K562 (cell line): ENCODE measurements around the gene R3HDM2. TPM values are rescaled to one million over a fixed set of nuclear protein-coding genes. Genes with fewer than 3 reads are reported as not detected.

Source experiments
- BCL6 ChIP-seq: fragments of 250-450 bp; sonication (Bioruptor Pico); IDR thresholded peaks from 2 replicates; pipeline ENCODE4 v1.4.0; 2020
- CREB1 ChIP-seq, 2 experiments: sonication (generic) in 1 of 2; formaldehyde crosslinking in 1 of 2; IDR thresholded peaks; 2 replicates each; pipeline versions ENCODE4 v1.6.1 to v1.8.0; 2012 to 2022; ENCODE audit warnings: inconsistent platforms in 1 of 2, mild to moderate bottlenecking in 1 of 2, missing genetic modification reagents in 1 of 2, moderate library complexity in 1 of 2
- CTBP1 ChIP-seq: fragments of 450-650 bp; IDR thresholded peaks from 2 replicates; pipeline ENCODE4 v1.6.1; 2016; ENCODE audit warnings: borderline replicate concordance
- ETV5 ChIP-seq: sonication (generic); formaldehyde crosslinking; IDR thresholded peaks from 2 replicates; pipeline ENCODE4 v1.4.0; 2020; ENCODE audit warnings: low read depth, mild to moderate bottlenecking, missing genetic modification reagents
- FOXA1 ChIP-seq: fragments of 450-650 bp; IDR thresholded peaks from 2 replicates; pipeline ENCODE4 v1.6.1; 2016; ENCODE audit warnings: mild to moderate bottlenecking, borderline replicate concordance
- FOXJ2 ChIP-seq: fragments of 200-800 bp; sonication (Bioruptor generic); IDR thresholded peaks from 2 replicates; pipeline ENCODE4 v1.6.1; 2016; ENCODE audit warnings: missing genetic modification characterization, missing compliant biosample characterization
- HDAC2 ChIP-seq: fragments of 450-650 bp; IDR thresholded peaks from 2 replicates; pipeline ENCODE4 v1.6.1; 2016; ENCODE audit warnings: mild to moderate bottlenecking
- HIVEP1 ChIP-seq: fragments of 250-450 bp; sonication (Bioruptor Pico); IDR thresholded peaks from 2 replicates; pipeline ENCODE4 v1.4.0; 2020; ENCODE audit warnings: mild to moderate bottlenecking
- NFYB ChIP-seq: IDR thresholded peaks from 2 replicates; pipeline ENCODE4 v1.6.1; 2011; ENCODE audit warnings: mild to moderate bottlenecking, moderate library complexity; ENCODE audit not compliant: insufficient read length; ENCODE audit errors: extremely low read depth
- OTX1 ChIP-seq: fragments of 450-650 bp; formaldehyde crosslinking; IDR thresholded peaks from 2 replicates; pipeline ENCODE4 v1.4.0; 2022; ENCODE audit warnings: mild to moderate bottlenecking
- STAT5A ChIP-seq: IDR thresholded peaks from 2 replicates; pipeline ENCODE4 v1.6.1; 2012; ENCODE audit warnings: low read length, inconsistent platforms, borderline replicate concordance
- YY1 ChIP-seq, 3 experiments: IDR thresholded peaks; 2 replicates each; pipeline ENCODE4 v1.6.1; 2011; ENCODE audit warnings: low read length in 2 of 3, mild to moderate bottlenecking in 2 of 3, moderate library complexity in 2 of 3, borderline replicate concordance in 1 of 3, control low read depth in 1 of 3, low read depth in 1 of 3; ENCODE audit not compliant: insufficient read depth in 3 of 3, insufficient replicate concordance in 2 of 3, control insufficient read depth in 1 of 3, insufficient read length in 1 of 3; ENCODE audit errors: extremely low read depth in 1 of 3
- ZNF511 ChIP-seq: sonication (generic); formaldehyde crosslinking; IDR thresholded peaks from 2 replicates; pipeline ENCODE4 v1.8.0; 2022; ENCODE audit warnings: mild to moderate bottlenecking, missing genetic modification reagents
- ZNF717 ChIP-seq: fragments of 250-450 bp; sonication (Bioruptor Pico); IDR thresholded peaks from 2 replicates; pipeline ENCODE4 v1.5.0; 2021
- ZSCAN32 ChIP-seq: fragments of 450-650 bp; formaldehyde crosslinking; IDR thresholded peaks from 2 replicates; pipeline ENCODE4 v1.4.0; 2020; ENCODE audit warnings: mild to moderate bottlenecking, moderate library complexity
- polyA plus RNA-seq, 8 experiments: library from polyadenylated mRNA; depleted of rRNA in 4 of 8; stranded (reverse) in 5 of 8; unstranded in 3 of 8; fragments of >200 nt; fragmentation: Nextera tagmentation in 2 of 8; fragmentation: Illumina TruSeq in 1 of 8; extraction: Ambion mirVana in 2 of 8; extraction: Trizol in 1 of 8; gene quantifications; 2 replicates each; pipeline versions ENCODE4 v1.2.1 to v1.2.3, GENCODE V29; 2011 to 2014; ENCODE audit warnings: inconsistent platforms in 1 of 8, missing spikeins in 1 of 8
- total RNA-seq, 7 experiments: library from RNA; depleted of rRNA in 6 of 7; stranded (reverse); fragments of >200 nt in 6 of 7; fragmentation: Illumina TruSeq in 2 of 7; extraction: Trizol in 2 of 7; gene quantifications; 2 replicates each; pipeline versions ENCODE4 v1.2.1 to v1.2.3, GENCODE V29; 2011 to 2021; ENCODE audit warnings: low replicate concordance in 1 of 7
- TF ChIP-seq, protein P1 (sequence below): fragments of 250-450 bp; sonication (Bioruptor Pico); IDR thresholded peaks from 2 replicates; pipeline ENCODE4 v1.4.0; 2020
- TF ChIP-seq, protein P2 (sequence below): fragments of 450-650 bp; formaldehyde crosslinking; IDR thresholded peaks from 2 replicates; pipeline ENCODE4 v1.4.0; 2020; ENCODE audit warnings: mild to moderate bottlenecking, moderate library complexity
- TF ChIP-seq, protein P3 (sequence below): fragments of 450-650 bp; formaldehyde crosslinking; IDR thresholded peaks from 2 replicates; pipeline ENCODE4 v1.4.0; 2020; ENCODE audit warnings: mild to moderate bottlenecking

Gene R3HDM2
- total and polyA plus RNA-seq, 9 of the 15 experiments (the other 6 are each of a cell fraction or from before 2014, with no cell fraction given): 3.3 to 18.8 (median 9.0) TPM

DNA sequence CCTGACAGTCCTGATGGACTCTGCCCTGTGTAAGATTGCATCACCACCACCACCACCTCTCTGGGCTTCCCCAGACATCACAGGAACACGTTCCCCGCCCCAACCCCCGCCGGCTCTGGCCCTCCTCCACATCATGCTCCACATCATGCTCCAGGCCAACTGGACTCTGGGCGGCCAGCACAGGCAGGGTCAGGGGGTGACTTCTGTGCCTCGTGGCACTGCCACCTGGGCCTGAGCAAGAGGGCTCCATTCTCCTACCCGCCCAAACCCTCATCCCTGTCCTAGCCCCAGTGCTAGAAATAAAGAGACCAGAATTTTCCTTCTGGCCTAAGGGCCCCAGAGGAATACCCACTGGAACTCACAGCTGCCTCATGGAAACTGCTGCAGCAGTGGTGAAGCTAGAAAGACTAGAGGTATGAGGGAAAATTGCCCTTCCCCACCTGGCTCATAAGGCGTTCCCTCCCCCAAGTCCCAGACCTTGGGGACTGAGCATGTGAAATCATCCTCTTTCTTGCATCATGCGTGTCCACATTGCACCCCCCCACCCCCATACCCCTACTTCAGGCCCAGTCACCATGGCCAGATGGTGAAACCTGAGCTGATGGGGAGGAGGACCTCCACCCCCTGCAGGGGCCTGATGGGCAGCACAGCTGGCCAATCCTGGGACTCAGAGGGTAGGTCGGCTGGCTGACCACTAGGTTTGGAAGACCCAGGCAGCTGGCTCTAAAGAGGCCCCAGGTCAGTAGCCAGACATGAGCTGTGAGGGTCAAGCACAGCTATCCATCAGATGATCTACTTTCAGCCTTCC lies 23.9 kb upstream of the R3HDM2 start, which contains the start of gene INHBE (continued):
- TF ChIP-seq BCL6 (CRISPR knock-in tag) (no peak), HIVEP1 (CRISPR knock-in tag) (peak; percentile 83; the same call in 1 of the 2 replicates), FOXA1 (no peak), ZNF511 (peak; percentile 80), CREB1 (IDR thresholded peaks at IDR 0.05) (no peak), CREB1 (CRISPR knock-in tag; IDR thresholded peaks at IDR 0.05) (peak; percentile 56; the same call in 1 of the 2 replicates), HDAC2 (peak; percentile 55; the same call in 1 of the 2 replicates), FOXJ2 (peak; percentile 57; the same call in 1 of the 2 replicates), ZSCAN32 (CRISPR knock-in tag) (peak; percentile 93), OTX1 (CRISPR knock-in tag) (peak; percentile 53; the same call in 1 of the 2 replicates), ZNF717 (0 out of 2 replicates have a peak, but pooled peaks have one; percentile 17), STAT5A (0 out of 2 replicates have a peak, but pooled peaks have one; percentile 5), ETV5 (CRISPR knock-in tag) (no peak), CTBP1 (peak; percentile 70; the same call in 1 of the 2 replicates), YY1 (IDR thresholded peaks at IDR 0.05; ENCODE audit: borderline replicate concordance in 1 of 3, control insufficient read depth in 1 of 3, extremely low read depth in 1 of 3, insufficient read depth in 3 of 3, insufficient read length in 1 of 3, insufficient replicate concordance in 2 of 3, low read depth in 1 of 3, low read length in 2 of 3) (peak in 1 of 3 experiments; percentile 39), NFYB (peak; percentile 85)
- TF ChIP-seq, protein P1, sequence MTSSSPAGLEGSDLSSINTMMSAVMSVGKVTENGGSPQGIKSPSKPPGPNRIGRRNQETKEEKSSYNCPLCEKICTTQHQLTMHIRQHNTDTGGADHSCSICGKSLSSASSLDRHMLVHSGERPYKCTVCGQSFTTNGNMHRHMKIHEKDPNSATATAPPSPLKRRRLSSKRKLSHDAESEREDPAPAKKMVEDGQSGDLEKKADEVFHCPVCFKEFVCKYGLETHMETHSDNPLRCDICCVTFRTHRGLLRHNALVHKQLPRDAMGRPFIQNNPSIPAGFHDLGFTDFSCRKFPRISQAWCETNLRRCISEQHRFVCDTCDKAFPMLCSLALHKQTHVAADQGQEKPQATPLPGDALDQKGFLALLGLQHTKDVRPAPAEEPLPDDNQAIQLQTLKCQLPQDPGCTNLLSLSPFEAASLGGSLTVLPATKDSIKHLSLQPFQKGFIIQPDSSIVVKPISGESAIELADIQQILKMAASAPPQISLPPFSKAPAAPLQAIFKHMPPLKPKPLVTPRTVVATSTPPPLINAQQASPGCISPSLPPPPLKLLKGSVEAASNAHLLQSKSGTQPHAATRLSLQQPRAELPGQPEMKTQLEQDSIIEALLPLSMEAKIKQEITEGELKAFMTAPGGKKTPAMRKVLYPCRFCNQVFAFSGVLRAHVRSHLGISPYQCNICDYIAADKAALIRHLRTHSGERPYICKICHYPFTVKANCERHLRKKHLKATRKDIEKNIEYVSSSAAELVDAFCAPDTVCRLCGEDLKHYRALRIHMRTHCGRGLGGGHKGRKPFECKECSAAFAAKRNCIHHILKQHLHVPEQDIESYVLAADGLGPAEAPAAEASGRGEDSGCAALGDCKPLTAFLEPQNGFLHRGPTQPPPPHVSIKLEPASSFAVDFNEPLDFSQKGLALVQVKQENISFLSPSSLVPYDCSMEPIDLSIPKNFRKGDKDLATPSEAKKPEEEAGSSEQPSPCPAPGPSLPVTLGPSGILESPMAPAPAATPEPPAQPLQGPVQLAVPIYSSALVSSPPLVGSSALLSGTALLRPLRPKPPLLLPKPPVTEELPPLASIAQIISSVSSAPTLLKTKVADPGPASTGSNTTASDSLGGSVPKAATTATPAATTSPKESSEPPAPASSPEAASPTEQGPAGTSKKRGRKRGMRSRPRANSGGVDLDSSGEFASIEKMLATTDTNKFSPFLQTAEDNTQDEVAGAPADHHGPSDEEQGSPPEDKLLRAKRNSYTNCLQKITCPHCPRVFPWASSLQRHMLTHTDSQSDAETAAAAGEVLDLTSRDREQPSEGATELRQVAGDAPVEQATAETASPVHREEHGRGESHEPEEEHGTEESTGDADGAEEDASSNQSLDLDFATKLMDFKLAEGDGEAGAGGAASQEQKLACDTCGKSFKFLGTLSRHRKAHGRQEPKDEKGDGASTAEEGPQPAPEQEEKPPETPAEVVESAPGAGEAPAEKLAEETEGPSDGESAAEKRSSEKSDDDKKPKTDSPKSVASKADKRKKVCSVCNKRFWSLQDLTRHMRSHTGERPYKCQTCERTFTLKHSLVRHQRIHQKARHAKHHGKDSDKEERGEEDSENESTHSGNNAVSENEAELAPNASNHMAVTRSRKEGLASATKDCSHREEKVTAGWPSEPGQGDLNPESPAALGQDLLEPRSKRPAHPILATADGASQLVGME (CRISPR knock-in tag): peak; percentile 90
- TF ChIP-seq, protein P2, sequence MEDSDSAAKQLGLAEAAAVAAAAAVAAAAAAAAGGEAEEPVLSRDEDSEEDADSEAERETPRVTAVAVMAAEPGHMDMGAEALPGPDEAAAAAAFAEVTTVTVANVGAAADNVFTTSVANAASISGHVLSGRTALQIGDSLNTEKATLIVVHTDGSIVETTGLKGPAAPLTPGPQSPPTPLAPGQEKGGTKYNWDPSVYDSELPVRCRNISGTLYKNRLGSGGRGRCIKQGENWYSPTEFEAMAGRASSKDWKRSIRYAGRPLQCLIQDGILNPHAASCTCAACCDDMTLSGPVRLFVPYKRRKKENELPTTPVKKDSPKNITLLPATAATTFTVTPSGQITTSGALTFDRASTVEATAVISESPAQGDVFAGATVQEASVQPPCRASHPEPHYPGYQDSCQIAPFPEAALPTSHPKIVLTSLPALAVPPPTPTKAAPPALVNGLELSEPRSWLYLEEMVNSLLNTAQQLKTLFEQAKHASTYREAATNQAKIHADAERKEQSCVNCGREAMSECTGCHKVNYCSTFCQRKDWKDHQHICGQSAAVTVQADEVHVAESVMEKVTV (CRISPR knock-in tag): no peak
- TF ChIP-seq, protein P3, sequence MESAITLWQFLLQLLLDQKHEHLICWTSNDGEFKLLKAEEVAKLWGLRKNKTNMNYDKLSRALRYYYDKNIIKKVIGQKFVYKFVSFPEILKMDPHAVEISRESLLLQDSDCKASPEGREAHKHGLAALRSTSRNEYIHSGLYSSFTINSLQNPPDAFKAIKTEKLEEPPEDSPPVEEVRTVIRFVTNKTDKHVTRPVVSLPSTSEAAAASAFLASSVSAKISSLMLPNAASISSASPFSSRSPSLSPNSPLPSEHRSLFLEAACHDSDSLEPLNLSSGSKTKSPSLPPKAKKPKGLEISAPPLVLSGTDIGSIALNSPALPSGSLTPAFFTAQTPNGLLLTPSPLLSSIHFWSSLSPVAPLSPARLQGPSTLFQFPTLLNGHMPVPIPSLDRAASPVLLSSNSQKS: no peak
